Vagina (tissue), 2 donors: ENCODE results near the gene BFSP1.

Experiments
- POLR2AphosphoS5 ChIP-seq, 2 donors: sonication (generic); formaldehyde crosslinking; IDR thresholded peaks; one replicate each; pipeline ENCODE4 v1.9.0; 2017; ENCODE audit warnings: antibody characterized with exemption in 2 of 2, mild to moderate bottlenecking in 2 of 2, low read depth in 1 of 2; ENCODE audit not compliant: insufficient read depth in 1 of 2
- TF ChIP-seq, protein P1 (sequence below), 3 experiments: fragments of 450-650 bp in 2 of 3; fragments of 200-600 bp in 1 of 3; sonication (generic) in 1 of 3; IDR thresholded peaks; one replicate each; pipeline ENCODE4 v1.5.1; 2017 to 2019; ENCODE audit warnings: antibody characterized with exemption in 3 of 3, mild to moderate bottlenecking in 2 of 3, moderate library complexity in 2 of 3

DNA sequence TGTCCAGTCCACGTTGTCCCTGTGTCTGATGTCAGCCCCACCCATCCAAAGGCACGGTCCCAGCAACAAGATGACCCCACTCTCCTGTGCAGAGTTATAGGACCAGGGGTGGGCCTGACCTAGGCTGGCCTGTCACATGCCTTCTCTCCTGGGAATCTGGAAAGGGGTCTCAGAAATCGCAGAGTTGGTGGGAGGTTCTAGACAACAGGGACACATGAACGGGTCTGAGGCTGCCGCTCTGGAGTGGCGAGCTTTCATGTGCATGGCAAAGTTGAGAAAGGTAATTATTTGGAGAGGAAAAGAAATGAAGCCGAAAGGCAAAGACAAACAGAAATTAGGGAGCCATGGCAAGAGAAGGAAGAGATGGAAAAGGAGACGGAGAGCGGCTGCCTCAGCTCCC, 29.5 kb downstream of the BFSP1 start:
- TF ChIP-seq, protein P1, sequence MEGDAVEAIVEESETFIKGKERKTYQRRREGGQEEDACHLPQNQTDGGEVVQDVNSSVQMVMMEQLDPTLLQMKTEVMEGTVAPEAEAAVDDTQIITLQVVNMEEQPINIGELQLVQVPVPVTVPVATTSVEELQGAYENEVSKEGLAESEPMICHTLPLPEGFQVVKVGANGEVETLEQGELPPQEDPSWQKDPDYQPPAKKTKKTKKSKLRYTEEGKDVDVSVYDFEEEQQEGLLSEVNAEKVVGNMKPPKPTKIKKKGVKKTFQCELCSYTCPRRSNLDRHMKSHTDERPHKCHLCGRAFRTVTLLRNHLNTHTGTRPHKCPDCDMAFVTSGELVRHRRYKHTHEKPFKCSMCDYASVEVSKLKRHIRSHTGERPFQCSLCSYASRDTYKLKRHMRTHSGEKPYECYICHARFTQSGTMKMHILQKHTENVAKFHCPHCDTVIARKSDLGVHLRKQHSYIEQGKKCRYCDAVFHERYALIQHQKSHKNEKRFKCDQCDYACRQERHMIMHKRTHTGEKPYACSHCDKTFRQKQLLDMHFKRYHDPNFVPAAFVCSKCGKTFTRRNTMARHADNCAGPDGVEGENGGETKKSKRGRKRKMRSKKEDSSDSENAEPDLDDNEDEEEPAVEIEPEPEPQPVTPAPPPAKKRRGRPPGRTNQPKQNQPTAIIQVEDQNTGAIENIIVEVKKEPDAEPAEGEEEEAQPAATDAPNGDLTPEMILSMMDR (IDR thresholded peaks at IDR 0.05) = no peak
- no peak for TF ChIP-seq POLR2AphosphoS5 (IDR thresholded peaks at IDR 0.05; ENCODE audit: insufficient read depth in 1 of 2, low read depth in 1 of 2)
